ENCODE data around the gene C12orf57.
"Not testable (repeated sequence)": the region's sequence is repeated elsewhere in the genome, so short reads cannot be mapped to it uniquely, and the experiment has no call there.

The C12orf57 gene

GRCh38 chr12:6903722-6904121, 40.1 kb upstream of the C12orf57 start:
- no peak for DNase-seq (ENCODE audit: low spot score)
- in situ Hi-C loops (cut with MboI; ENCODE audit: low sequenced_read_pairs, unreplicated experiment) = no loop called here
- TF ChIP-seq CTCF (IDR thresholded peaks at IDR 0.05; ENCODE audit: borderline replicate concordance, control extremely low read depth, extremely low read depth, insufficient read depth, missing control alignments) = no peak

GRCh38 chr12:6904280-6905276, 39.2 kb upstream of the C12orf57 start, which contains the start of gene LRRC23:
LRRC23 (plus strand) TSS chr12:6904822; CDS start chr12:6905634, 812 bp downstream.
- DNase-seq (ENCODE audit: low spot score) = peak; percentile 94
- TF ChIP-seq CTCF (IDR thresholded peaks at IDR 0.05; ENCODE audit: borderline replicate concordance, control extremely low read depth, extremely low read depth, insufficient read depth, missing control alignments) = no peak
- in situ Hi-C loops (cut with MboI; ENCODE audit: low sequenced_read_pairs, unreplicated experiment) = no loop called here

GRCh38 chr12:6905414-6906040, 38.3 kb upstream of the C12orf57 start:
- in situ Hi-C loops (cut with MboI; ENCODE audit: low sequenced_read_pairs, unreplicated experiment) = no loop called here
- no peak for DNase-seq (ENCODE audit: low spot score)
- TF ChIP-seq CTCF (IDR thresholded peaks at IDR 0.05; ENCODE audit: borderline replicate concordance, control extremely low read depth, extremely low read depth, insufficient read depth, missing control alignments) = no peak

GRCh38 chr12:6908141-6908540, 35.7 kb upstream of the C12orf57 start:
- in situ Hi-C loops (cut with MboI; ENCODE audit: low sequenced_read_pairs, unreplicated experiment) = not testable (repeated sequence)

GRCh38 chr12:6909421-6910145, 34.2 kb upstream of the C12orf57 start:
- in situ Hi-C loops (cut with MboI; ENCODE audit: low sequenced_read_pairs, unreplicated experiment) = no loop called here
- DNase-seq (ENCODE audit: low spot score) = no peak
- TF ChIP-seq CTCF (IDR thresholded peaks at IDR 0.05; ENCODE audit: borderline replicate concordance, control extremely low read depth, extremely low read depth, insufficient read depth, missing control alignments) = no peak

More at GRCh38 chr12:6908141-6908540, 35.7 kb upstream of the C12orf57 start:
- DNase-seq (ENCODE audit: low spot score) = not testable (repeated sequence)

GRCh38 chr12:6912164-6912935, 31.5 kb upstream of the C12orf57 start:
- in situ Hi-C loops (cut with MboI; ENCODE audit: low sequenced_read_pairs, unreplicated experiment) = no loop called here
- no peak for DNase-seq (ENCODE audit: low spot score)
- no peak for TF ChIP-seq CTCF (IDR thresholded peaks at IDR 0.05; ENCODE audit: borderline replicate concordance, control extremely low read depth, extremely low read depth, insufficient read depth, missing control alignments)
